Measurements from ENCODE around the gene ATXN1.

Gene ATXN1

DNA sequence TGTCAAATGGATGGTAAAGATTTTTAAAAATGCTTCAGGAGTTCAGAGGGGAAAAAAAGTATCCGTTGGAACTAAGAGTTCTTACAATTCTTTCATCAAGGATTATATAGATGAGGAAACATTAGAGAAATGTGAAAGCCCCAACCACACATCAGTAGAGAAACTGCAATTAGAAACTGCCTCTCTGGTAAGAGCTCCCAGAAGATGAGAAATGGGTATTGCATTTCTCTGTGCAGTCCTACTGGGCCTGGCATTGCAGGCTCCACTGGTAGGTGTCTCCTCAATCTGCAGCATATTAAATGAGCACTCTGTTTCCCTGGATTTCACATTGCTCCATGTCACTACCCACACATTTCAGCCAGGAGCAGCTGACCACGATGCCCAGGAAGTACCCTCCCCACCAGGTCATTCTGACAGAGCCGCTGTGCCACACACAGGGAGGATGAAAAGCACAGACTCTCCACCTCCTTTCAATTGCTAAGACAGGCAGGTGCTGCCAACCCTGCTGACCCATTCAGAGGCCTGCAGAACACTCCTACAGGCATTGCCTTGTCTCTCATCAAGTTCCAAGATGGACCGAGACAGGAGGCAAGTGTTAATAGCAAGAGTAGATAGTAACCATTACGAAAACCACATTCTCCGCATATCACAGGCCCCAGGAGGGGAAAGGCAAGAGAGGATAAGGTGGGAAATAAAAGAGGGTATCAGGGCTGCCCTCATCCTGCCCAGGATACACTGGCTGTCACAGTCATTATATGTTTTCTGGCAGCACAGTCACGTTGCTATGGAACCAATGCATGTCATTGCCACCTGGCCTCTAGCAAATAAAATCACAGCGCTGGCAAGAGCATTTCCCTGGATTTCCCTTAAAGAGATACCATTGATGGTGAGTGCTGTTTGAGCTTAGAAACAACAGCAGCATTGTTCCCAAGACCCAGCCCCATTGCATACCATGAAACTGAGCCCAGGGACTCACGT lies 241.7 kb downstream of the ATXN1 start:
- DNase-seq: no peak

DNA sequence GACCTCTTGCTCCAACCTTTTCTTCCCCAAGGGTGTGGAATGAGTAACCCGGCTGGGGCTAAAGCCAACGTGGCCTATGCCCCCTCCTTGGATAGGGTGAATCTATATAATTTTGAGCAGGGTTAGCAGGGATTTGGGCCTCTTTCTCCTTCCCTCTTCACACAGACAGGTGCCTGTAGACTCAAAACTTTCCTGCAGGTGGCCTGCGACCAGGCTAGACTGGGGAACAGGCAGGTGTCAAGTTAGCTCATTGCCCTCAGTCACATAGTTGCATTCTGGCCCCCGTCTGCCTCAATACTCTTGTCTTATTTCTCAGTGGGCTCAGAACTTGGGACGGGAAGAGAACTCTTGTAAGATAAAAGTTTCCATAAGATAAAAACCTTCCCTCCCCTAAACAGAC lies 243.0 kb downstream of the ATXN1 start:
- DNase-seq: no peak

DNA sequence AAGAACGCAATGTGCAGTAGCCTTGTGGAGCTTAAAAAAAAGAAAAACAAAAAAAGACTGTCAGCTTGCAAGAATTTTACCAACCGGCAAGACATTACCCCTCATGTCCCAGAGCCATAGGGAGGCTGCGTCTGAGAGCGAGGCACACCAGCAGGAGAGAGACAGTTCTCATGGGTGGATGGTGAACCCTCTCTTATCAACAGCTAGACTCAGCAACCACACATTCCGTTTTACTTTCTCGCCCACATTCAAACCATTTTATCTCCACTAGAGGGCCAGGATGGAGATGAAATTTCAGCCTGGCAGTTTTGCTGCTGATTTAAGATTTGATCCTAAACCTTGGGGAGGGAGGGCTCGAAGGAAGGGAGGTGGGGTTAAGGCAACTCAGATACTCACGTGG lies 247.0 kb downstream of the ATXN1 start:
- no peak for DNase-seq

DNA sequence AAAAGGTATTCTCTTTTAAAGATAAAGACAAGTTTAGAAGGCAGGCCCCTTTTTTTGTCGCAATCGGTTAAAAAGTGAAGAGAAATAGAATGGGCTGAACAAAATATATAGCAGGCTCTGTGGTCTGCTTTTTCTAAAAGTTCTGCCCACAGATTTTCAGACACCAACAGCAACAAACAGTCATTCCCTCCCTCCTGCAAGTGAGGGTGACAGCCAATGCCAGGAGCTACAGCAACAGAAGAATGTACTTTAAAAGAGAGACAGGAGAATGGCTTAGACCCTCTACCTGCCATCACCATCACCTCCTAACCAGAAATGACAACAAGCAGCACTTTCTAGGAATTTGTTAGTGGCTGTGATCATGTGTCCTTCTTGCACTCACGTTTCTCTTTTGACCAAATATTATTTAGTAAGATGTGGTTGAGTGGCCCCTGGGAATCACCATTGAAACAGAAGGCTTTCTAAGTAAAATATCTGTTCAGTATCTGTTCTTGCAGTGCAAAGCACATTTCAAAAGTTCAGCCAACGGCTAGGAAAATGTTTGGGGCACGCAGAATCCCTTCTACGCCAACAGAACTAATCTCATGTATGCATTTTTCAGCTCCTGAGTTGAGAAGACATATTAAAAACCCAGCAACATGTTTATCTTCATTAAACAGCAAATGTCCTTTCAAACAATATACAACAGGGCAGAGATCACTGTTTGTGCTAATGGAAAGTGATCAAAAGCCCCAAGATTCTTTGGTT lies 248.5 kb downstream of the ATXN1 start:
- DNase-seq: no peak

DNA sequence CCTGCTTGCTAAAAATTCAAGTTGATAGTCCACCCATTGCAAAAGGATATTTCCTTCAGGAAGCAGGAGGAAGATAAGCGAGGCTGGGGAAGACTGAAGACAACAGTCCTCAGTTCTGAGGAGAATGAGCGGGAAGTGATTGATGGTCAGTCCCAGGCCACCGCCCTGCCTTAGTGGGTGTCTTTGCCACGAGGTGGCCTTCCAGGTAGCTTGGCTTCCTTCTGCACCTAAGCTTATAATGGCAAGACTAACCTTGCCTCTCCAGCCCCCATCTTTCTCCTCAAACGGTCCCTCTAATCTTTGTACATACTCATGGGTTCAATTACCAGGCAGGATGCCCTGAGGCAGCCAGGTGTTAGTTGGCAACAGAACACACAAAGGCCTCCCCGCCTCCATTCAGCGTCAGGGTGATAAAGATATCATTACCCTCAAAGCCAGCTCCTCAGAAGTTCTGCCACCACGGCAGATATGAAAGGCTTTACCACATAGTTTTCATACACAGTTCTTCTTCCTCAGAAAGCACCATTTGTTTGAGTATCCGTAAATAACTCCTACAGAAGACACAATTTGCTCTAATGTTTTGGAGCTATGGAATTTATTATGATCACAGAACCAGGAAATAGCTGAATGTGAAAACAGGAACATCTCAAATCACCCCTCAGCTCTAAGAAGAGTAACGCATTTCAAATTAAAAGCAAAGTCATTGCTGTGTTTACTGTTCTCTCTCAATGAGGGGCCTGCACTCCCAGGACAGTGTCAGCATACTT lies 249.4 kb downstream of the ATXN1 start:
- no peak for DNase-seq

DNA sequence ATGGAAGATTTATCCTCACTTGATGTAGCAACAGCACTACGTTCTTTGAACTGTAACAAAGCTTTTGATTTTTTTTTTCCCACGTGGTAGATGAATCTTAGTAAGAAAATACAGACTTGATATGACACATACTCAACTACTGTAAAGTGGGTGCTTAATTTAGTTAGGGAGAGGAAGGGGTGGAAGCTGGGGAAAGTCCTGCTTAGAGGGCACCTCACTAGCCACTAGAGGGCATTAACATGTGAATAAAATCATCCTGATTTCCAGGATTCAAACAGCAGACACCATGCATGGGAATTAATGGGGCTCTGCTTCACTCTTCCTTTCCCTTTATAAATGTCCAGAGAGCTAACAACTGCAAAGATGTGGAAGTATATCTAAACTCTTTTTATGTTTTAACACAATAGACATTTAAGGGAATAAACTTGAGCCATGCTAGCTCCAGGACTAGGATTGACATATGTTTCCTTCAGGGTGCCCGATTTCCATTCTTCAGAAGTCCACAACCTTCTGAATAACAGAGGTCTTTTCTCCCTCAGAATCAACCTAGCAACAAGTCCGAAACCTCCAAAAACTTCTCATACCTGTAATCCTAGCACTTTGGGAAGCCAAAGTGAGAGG lies 250.1 kb downstream of the ATXN1 start:
- DNase-seq: no peak

DNA sequence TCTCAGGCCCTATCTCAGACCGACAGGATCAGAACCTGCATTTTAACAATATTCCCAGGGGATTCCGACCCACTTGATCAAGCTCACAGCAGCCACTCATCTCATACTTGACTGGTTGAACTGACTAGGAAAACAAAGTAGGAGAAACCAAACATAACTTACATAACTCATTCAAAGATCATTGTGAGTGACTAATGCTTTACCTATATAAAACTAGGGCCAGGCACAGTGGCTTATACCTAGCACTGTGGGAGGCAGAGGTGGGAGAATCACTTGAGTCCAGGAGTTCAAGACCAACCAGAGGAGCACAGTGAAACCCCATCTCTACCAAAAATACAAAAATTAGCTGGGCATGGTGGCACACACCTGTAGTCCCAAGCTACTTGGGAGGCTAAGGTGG lies 251.0 kb downstream of the ATXN1 start:
- no peak for DNase-seq

DNA sequence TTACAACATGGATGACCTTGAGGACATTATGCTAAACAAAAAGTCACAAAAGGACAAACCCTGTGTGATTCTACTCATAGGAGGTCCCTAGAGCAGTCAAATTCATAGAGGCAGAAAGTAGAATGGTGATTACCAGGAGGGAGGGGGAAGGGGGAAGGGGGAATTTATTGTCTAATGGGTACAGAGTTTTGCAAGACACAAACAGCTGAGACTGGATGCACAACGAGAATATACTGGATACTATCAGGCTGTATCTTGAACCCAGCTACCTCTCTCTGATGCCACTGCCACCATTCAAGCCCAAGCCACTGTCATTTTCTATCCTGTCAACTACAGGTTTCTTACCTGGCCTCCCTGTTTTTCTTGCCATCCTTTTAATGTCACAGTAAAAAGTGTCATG lies 252.3 kb downstream of the ATXN1 start:
- DNase-seq: no peak

DNA sequence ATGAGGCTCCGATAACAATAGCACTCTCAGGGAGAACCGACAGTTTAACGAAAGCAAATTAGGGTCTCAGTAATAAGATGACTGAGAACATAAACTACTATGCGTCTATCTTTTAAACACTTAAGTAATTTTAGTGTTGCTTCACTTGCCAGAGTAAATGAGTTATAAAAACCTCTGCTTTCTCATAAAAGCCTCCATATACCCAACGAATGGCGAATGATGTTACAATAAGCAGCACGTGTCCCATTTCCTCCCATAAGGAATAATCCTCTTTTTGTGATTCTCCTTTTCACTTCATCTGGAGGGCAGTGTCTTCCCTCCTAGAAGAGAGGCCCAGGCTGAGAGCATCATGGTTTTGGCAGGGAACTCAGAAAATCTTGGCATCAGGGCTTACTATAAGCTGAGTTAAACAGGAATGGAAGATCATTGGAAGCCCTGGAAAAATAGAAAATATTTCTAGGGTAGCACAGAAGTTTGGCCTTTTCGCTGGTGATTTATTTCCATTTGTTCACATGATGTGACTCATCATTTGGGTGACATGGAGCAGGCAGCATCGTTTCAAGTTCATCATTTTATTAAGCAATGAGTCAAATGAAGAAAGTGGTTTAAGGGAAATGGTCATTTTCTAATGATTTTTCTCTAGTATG lies 255.4 kb downstream of the ATXN1 start:
- DNase-seq: no peak

DNA sequence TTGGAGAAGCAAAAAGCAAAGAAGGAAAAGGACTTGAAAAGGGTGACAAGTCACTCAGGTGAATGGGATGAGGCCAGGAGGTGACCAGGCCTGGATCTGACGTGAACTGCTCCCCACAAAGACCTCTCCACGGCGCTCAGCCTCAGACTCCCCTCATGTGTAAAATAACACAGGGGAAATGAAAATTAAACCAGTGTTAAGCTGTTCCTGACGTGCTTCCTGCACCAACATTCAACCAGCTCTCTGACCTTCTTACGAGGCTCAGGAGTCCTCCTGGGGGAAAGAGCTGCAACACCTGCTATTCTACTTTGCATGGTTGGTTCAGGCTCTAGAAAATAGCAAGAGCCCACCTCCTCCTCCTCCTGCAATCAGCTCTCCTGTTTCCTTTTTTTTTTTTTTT lies 256.7 kb downstream of the ATXN1 start:
- DNase-seq: no peak

DNA sequence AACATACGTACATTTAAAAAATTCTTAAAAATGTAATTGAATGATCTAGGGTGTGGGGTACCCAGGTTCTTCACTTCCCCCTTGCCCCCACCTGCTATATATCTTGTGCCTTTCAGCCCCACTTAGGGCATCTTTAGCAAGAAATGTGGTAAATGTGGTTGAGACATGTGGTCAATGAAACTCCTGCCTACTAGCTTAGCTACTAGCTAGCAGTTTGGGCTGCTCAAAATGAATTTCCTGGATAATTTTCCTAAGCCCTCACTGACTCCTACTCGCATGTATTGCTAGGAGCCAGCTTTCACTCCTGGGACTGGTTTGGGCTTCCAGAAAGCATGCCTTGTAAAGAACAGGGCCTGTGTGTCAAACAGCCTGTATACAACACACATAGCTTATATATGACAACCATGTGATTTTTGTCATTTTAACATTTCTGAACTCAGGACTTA lies 257.3 kb downstream of the ATXN1 start:
- no peak for DNase-seq

DNA sequence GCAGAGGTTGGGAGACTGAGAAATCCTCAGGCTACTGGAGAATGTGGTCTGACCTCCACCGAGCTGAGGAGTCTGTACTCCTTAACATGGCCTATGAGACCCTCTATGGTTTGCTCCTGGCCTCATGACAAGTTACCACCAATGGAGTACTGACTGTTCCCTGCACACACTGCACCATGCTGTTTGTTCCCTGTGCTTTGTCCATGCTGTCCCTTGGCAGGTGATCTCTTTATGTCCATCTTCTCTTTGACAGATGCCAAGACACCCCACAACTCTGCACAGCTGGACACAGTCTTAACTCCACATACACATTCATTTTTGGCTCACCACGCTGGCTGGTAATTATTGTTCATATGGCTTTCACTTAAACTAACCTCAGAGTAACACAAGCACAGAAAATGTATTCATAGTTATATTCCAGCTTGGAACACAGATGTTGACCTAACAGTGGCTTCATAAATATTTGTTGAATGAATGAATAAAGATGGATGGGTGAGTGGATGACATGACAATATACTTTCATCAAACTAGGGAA lies 258.0 kb downstream of the ATXN1 start:
- DNase-seq: no peak

DNA sequence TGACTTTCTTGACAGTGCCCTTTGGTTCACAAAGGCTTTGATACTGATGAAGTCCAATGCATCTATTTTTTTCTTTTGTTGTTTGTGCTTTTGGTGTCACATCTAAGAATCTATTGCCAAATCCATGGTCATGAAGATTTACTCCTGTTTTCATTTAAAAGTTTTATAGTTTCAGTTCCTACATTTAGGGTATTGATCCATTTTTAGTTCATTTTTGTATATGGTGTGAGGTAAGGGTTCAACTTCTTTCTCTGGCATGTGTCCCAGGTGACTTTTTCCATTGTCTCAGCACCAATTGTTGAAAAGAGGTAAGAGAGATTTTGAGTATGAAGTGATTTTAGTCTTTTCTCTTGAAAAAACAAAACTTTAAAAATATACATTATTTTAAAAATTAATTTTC lies 262.3 kb downstream of the ATXN1 start:
- no peak for DNase-seq

DNA sequence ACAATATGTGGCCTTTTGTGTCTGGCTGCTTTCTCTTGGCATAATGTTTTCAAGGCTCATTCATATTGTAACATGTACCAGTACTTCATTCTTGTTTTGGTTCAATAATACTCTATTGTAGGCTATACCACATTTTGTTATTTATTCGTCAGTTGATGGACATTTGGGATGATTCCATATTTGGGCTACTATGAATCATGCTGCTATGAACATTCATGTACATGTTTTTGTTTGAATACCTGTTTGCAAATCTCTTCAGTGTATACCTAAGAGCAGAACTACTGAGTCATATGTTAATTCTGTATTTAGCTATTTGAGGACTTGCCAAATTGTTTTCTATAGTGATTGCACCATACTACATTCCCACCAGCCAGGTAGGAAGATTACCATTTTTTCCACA lies 263.0 kb downstream of the ATXN1 start:
- no peak for DNase-seq

DNA sequence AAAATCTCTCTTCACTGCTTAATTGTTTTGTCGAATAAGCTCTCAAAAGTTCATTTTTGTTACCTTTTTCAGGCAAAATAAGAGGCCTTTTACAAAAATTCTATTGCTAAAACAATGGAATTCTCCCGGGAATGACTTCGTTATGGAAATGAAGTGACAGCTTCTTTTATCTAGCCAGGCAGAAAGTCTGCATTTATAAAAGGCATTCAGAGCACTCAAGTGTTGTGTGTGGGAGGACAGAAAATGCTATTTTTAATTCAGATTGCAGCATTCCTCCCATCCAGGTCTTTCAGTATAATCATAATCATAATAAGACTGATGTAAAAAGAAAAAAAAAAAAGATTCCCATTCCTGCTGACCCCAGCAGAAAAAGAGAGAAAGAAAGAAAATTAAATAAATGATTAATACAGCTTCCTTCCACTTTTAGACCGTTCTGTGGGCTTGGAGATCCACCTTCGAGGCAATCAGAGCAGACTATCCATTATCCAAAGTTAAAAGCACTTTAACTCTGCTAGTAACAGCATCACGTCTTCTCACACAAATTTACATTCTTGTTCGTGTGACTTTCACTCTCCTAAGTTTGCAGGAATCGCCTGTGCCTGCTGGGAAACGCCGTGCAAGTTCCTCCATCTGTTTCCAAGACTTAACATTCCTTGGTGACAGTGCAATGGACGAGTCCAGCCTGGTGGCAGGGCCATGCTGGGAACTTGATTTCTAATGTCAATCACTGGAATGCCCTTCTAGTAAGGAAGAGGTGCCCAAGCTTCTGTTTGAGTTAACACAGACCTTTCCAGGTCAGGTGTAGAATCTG lies 264.1 kb downstream of the ATXN1 start:
- no peak for DNase-seq

DNA sequence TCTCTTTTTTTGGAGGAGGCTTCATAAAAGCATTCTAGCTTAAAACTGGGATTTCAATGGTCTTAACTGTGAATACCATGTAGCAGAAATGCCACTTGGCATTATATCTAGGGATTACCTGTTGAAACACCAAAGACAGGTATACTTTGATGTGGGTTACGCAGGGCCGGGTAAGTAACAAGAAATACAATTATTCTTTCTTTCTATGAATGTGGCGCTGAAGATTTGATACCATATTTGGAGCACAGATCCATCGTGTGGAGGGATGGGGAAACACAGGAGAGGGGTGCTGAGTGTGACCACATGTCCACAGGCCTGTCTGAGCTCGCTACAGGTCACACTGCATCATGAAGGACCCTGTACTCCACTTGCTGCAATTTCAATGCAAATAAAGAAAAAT lies 265.1 kb downstream of the ATXN1 start:
- DNase-seq: no peak

DNA sequence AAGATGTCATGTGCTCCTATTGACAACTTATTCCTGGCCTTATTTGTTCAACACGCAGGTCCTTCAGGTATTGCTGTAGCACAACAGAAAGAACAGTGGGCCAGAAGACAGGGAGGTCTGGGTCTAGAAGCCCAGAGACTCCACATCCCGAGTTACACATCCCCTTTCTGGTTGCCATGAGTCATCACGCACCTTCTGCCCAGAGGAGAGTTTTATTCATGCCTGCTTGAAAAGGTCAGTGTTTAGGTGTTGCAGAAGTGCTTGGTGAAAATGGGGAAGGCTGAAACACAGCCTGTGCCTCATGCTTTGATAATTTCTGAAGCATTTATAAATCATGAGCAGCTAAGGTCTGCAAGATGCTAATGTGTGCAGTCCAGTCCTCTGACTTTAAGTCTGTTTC lies 266.5 kb downstream of the ATXN1 start:
- DNase-seq: no peak

DNA sequence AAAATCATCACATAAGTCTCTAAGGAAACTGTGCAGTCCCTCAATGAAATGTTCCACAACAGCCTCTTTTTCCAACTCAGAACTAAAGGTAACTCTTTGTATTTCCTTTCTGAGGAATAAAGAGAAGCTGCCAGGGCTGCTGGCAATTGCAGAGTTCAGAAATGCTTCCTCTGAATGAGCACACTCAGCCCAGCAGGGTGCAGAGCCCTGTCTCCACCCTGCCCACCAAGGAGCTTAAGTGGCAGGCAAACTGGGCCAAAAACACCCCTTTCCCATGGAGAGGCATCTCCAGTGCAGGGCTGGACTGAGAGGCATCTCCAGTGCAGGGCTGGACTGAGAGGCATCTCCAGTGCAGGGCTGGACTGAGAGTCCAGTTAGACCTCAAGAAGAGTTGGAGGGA lies 267.5 kb downstream of the ATXN1 start:
- DNase-seq: no peak

DNA sequence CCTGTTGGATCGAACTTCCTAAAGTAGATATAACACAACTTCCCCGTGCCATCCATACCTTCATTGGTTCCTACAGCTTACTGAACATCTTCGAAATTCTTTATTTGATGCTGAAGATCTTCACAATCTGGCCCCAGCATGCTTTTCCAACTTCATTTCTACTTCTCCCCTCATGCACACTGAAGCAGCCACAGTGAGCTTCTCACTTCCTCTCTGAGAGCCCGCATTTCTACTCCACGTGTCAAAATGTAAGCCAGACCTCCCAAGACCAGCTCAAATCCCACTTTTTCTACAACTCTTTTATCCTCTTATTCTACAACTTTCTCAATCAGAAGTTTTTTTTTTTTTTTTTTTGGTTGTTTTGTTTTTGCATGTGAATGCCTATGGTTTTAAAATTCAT lies 268.1 kb downstream of the ATXN1 start:
- DNase-seq: no peak

DNA sequence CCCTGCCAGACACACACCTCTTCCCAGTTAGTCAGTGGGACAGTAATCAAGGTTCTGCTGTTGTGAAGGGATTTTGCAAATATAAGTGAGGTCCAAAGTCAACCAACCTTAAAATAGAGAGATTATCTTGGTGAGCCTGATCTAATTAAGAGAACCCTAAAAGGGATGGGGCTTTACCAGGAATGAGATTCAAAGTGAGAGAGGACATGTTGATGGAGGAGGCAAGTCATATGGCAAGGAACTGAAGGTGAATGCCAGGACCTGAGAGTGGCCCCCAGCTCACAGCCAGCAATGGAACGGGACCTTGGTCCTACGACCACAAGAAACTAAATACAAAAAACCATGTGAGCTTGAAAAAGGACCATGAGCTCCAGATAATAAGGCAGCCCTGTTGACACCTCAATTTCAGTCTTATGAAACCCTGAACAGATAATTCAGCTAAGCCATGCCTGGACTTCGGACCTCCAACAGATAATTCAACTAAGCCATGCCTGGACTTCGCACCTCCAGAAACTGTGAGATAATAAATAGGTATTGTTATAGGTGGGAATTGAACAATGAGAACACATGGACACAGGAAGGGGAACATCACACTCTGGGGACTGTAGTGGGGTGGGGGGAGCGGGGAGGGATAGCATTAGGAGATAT lies 269.5 kb downstream of the ATXN1 start:
- DNase-seq: no peak

DNA sequence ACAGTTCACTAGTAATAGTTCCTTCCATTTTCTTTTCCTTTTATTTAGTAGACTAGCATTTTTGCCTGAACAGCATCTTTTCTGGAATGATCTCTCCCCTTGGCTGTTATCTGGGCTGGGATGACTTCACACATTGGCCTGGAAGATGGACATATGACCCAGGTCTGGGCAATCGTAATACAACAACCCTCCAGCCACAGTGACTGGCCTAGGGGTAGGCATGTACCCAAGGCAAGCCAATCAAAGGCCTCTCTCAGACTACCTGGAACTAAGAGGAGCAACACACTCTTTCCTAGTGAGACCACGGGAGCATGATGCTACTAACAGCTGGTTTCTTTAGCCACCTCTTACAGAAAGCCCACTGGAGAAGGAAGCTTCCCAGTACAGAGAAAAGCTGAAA lies 270.6 kb downstream of the ATXN1 start:
- no peak for DNase-seq

Measured in NCI-H1694 treated with DMSO at 0.1 percent for 48 hours (cell line).